ENCODE results near the gene ABHD13.
"Not testable (repeated sequence)": the region's sequence is repeated elsewhere in the genome, so short reads cannot be mapped to it uniquely, and the experiment has no call there.

Gene ABHD13

DNA sequence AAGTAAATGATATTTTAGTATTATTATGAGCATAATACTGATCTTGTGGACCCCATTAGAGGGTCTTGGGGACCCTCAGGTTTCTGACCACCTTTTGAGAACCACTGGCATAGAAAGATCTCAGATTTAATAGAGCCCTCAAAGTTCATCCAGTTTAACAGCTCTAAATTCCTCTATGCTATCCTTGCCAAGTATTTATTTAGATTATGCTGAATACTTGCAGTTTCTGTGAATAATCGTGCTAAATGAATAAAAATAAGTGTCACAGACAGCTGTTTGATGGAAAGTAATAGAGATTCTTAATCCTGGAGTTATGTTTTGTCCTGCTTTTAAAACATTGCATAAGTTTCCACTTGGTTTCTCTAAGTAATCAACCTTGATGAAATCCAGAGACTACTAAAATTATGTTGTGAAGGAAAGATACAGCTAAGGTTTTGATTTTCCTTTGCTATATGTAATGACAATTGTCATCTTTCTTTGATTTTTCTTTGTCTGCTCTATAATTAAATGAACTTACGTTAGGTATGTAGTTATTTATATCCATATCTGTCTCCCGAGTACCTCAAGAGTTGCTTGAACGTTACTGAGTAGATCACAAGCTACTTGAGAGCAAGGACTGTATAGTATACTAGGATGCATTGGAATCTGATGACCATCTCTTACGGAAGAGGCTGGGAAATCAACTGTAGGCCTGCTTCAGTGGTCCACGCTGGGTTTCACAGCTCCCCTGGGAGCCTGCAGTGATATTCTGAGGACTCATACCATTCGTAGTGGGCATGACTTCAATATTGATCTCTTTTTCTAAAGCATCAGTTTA, 5.7 kb downstream of the ABHD13 start:
- DNase-seq = no peak

DNA sequence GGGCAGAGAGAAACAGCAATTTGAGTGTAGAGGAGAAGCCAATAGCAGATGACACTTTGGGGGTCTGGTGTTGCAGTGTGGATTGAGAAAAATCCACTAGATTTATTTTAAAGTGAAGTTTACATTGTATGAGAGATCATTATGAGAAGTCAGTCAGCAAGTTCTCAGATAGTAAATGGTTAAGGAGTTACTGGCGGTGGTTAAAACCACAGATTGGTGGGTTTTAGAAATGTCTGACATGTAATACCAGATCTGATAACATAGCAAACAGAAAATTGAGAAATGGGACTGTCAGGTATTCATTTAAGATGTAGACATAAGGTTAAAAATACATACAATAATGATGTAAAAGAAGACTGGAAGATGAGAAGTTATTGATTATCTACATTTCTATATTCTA, 7.2 kb downstream of the ABHD13 start:
- no peak for DNase-seq

DNA sequence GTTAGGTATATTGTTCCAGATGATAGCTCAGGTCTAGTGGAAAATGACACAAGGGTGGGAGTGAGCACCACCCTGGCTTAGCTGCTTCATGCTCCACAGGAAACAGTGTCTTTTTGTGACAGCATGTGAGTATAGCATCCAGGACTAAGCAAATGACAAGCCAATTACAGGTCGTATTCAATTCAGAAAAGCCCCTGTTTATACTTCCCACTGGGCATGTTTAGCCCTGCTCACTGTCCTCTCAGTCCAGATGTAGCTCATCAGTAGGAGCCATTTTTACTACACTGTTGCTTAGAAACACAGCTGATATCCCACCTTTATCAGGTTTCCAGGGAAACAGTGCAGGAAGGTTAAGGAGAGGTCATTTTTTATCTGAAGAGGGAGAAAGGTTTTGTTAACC, 8.0 kb downstream of the ABHD13 start:
- no peak for DNase-seq

DNA sequence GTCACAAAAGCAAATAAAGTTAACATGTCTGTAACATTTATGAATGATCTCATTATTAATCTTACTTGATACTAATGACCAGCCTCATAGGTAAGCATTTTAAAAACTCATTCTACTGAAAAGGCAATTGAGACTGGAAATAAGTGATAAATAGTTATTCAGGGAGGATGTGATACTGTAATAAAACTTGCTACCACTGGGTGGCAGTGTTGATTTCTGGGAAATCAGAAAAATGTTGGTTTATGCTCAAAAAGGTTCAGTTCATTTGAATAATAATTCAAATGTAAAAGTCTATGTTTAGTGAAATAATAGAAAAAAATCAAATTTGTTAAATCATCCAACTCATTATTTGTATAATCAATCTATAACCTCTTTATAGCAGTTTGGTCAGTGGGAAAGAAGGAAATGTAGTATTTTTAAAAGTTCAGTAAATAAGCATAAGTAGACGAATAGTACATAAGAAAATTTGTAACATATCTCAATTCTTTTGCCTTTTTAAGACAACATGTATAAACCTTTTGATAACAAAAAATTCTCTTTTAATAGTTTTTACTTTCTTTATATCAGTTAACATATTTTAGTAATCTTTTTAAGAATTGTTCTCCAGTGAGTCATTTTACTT, 9.6 kb downstream of the ABHD13 start:
- peak in 3 of 56 donors; percentile 7 to 41 (median 19) for DNase-seq

DNA sequence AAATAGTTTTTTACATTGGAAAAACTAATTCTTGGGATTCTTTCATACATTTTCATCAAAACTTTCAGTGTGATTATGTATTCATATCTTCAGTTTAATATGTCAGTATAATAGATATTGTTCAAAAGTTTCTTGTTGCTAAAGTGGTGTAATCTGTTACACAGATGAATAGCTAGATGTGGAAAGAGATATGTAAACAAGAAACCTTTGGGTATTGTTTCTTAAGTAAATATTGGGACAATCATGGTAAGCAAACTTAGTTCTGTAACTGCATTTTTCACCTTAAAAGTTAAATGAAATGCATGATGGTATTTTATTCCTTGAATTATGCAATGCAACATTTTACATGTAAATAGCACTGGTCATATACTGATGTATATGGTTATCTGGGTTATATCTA, 12.2 kb downstream of the ABHD13 start:
- DNase-seq = no peak

DNA sequence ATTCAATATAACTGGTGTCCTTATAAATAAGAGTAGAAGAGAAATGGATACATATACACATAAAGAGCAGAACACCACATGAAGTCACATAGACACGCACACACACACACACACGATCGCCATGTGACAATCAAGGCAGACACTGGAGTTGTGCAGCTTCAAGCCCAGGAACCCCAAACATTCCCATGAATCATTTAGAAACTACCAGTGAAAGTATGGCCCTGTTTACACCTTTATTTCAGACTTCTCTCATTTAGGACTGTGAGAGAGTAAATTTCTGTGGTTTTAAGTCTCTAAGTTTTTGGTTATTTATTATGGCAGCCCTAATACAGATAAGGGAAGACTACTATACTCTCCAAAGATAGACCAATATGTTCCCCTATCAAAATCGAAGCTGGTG, 31.0 kb downstream of the ABHD13 start:
- no peak for DNase-seq

DNA sequence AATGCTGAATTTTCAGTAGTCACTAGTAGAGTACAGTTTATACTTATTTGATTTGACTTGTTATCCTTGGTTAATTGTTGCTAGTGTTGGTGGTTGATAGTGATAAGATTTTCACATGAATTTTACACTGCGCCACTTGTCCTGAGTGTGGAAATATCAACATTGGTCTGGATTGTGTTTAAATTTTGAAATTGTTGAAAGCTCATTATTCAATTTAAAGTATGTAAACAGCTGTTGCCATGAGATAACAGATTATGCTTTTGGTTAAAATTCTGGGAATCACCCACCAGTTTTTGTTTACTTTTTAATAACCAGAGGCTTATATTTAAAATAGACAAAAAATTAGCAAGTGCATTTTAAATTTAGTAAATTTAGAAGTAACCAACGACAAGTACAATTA, 39.1 kb downstream of the ABHD13 start:
- DNase-seq = no peak

DNA sequence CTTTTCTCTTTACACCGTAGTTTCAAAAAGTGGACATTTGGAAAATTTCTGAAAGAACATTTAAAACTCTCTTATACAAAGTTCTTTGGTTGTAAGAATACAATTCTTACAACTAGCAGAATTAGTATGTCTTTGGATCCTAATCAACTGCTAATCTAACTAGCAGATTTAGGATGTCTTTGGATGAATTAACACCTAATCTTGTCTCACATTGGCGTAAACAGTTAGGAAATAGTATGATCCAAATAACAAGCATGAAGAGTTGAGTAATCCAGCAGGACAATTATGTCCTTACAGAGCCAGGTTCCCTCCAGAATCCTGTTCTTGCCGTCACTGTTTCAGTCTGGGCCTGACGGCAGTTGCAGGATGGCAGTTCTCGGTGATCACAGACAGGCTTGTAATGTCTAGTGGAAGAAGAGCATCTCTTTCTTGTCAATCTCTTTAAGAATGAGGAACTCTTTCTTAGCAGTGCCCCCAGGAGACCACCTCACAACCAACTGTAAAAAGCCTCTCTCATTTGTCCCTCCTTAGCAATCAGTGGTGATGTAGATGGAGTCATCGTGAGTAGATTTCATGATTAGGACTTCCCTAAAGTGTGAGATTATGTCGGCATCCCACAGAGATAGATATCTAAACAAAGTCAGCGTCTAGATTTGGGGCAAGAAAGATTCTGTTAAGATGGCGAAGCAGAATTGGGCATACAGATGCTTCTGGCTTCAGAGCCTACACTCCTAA, 45.6 kb downstream of the ABHD13 start:
- DNase-seq = no peak

DNA sequence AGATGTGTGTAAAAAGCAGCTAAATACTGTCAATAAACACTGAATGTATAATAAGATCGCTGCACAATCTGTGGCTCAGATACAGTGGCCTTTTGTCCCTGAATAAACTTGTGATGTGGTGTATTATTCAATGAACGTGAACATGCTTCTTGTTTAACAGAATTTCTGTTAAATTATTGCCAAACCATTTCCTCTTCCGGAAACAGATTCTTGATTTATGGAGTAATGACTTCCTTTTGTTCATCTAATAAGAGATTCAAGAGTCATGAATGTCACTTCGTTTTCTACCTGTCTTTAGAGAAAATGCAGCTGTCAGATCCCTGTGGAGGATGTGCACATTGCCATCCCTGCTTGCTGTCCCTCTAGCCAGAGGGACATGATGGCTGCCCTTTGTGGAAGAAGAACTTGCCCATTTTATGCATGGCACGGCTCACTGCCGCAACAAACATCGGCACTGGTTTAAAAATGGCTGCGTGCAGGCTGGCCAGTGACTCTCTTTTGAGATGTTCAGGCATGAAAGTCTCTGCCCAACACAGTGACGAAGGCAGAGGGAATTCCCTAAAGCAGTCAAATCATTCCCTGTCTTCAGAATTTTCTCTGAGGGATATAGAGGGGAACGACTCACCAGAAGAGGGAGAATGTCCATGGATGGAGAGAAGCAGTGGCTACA, 48.3 kb downstream of the ABHD13 start:
- DNase-seq = no peak

DNA sequence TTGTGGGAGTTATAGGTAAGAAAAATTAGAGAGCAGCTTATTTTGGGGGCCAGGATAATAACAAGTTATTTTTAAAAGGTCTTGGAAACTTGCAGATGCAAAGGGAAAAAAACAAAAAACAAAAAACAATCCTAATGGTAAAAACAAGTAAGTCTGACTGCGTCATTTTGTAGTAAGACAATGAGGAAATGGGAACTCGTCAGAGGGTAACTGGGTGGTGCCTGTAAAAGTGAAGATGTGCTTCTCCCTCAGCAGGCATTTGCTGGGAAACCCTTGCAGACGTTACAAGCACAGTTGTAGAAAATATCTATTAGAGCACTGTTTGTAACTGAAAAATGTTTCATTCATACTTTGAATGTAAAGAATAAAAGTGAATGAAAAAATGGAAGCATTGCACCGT, 49.2 kb downstream of the ABHD13 start:
- no peak for DNase-seq

DNA sequence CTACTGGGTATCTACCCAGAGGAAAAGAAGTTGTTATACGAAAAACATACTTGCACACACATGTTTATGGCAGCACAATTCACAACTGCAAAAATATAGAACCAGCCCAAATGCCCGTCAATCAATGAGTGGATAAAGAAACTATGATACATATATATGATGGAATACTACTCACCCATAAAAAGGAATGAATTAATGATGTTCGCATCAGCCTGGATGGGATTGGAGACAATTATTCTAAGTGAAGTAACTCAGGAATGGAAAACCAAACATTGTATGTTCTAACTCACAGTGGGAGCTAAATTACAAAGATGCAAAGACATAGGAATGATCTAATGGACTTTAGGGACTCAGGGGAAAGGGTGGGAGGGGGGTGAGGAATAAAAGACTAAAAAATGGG, 49.7 kb downstream of the ABHD13 start:
- not testable (repeated sequence) for DNase-seq

DNA sequence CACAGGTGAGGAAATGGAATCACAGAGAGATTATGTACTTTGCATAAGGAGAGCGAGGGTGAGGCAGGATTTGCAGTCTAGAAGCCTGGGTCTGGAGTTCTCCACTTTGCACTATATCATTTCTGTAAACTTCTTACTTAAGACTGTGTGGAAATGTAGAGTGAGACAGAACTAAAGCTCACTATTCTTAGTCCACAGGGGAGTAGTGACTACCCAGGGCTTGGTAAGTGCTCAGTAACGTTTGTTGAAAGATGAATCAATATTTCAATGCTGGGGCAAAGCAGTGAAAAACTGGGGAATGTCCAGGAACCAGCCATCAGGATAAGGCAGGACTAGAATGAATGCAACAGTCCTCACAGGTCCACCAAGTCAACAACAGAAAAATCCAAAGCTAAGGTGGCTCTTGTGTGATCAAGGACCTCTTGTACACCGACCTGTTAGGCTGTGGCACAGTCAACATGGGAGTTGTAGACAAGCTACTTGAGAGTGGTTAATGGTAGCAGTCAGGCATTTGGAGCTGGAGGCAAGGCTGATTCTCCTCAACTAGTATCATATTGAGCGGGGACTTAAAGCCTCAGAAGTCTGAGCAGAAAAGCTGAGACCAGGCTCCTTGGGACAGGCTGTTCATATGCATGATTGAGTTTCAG, 50.4 kb downstream of the ABHD13 start:
- DNase-seq = no peak

DNA sequence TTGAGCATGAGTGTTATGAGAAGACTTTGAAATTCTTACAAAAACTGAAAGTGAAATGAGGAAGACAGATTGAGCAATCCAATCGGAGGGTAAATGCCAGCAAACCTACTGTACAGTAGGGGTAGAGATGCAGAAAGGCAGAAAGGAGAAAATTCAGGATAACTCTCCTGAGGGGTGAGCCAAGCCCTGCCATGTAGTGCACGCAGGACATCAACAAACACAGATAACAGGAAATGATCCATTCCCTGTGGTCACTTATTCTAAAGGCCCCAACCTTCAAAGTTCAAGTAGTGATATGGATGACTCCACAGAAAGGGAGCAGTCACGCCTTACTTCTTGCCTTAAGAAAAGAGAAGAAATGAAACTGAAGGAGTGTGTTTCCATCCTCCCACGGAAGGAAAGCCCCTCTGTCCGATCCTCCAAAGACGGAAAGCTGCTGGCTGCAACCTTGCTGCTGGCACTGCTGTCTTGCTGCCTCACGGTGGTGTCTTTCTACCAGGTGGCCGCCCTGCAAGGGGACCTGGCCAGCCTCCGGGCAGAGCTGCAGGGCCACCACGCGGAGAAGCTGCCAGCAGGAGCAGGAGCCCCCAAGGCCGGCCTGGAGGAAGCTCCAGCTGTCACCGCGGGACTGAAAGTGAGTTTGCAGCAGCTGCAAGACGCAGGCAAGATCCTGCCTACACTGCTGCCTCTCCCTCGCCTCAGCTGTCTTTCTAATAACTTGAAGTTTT, 51.6 kb downstream of the ABHD13 start, which contains the start of gene TNFSF13B:
TNFSF13B (plus strand) TSS at position 118 of the 728 bp plus-strand sequence; CDS start at position 296, 178 bp downstream.
- peak in 19 of 56 donors; percentile 1 to 32 (median 6) for DNase-seq

DNA sequence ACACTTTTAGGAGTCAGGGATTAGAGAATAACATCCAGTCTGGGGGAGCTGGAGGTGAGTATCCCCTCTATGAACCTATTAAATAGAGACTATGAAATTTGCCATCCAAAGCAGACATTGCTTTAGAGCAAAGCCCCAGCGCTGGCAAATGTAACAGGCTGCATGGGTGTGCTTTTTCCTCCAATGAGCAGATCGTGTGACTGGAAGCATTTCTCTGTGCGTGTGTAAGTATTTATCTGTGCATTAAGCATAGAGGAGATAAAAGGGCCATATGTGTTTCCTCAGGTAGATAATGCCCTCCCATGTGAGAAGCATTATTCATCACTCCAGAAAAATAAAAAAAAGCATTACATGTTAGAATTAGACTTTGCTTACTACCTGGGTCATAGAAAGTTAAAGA, 52.2 kb downstream of the ABHD13 start:
- no peak for DNase-seq

DNA sequence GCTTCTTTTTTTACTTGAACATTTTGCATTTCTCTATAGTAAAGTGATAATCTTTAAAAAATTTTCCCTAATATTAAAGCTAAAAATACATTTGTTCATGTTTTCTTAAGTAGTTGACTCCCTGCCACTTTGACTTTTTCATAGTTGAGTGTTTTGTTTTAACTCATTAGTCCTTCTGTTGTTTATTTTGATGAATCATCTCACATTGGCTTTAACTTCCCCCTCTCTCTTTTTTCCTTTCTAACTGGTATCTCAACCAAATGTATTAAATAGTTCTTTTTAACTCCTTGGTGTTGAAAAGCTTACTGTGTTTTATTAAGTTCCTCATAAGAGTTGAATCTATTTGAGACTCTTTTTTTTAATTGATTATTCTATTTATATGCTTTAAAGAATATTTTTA, 54.1 kb downstream of the ABHD13 start:
- DNase-seq = no peak

DNA sequence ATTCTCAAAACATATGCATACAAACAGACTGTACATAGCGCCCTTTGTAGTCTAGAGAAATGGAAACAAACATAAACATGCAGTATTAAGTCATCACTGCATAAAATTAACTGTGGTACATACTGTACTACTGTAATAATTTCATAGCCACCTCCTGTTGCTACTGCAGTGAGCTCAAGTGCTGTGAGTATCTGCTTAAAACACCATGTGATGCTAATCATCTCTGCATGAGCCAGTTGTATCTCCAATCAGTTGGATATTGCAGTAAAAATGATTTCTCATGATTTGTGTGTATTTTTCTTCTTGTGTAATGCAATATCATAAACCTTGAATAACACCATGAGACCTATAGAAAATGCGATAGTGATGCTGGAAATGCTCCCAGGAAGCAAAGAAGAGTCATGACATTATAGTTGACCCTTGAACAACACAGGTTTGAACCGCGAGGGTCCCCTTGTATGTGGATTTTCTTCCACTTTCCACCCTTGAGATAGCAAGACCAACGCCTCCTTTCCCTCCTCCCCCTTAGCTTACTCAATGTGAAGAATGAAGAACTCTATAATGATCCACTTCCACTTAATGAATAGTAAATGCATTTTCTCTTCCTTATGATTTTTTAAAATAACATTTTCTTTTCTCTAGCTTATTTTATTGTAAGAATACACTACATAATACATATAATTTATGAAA, 55.4 kb downstream of the ABHD13 start:
- DNase-seq = no peak

DNA sequence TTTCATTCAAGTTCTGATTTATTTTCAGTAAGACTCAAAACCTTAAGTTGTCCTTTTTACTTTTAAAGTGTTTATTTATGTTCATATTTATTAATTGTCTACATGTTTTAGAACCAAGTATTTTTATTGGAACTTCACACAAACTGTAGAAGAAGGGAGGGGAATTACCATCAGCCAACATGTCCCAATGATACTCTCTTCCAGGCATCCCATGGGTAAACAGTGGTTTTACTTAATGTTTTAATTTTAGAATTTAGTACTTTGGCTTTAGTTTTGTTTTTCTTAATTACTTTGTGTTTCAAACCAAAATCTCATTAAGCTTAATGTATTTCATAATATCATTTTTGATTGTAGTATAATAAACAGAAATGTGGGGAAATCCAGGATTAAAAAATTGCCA, 56.5 kb downstream of the ABHD13 start:
- no peak for DNase-seq

DNA sequence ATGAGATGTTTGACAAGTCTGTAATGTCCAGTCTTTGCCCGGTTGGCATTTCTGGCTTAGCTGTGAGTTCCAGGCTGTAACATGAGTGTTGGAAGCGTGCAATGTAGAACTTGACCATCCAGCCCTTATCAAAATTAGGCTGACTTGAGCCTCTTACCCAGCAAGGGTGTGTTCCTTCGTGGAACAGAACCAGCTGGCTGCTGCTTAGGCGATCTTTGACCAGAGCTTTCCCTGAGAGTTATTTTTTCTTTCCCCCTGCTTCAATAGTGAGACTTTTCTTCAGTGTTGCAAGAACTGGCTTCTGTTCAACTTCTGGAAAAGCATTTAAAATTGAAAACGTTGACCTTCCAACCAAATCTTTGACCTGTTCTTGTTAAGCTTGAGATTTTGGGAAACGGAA, 57.9 kb downstream of the ABHD13 start:
- DNase-seq = no peak

DNA sequence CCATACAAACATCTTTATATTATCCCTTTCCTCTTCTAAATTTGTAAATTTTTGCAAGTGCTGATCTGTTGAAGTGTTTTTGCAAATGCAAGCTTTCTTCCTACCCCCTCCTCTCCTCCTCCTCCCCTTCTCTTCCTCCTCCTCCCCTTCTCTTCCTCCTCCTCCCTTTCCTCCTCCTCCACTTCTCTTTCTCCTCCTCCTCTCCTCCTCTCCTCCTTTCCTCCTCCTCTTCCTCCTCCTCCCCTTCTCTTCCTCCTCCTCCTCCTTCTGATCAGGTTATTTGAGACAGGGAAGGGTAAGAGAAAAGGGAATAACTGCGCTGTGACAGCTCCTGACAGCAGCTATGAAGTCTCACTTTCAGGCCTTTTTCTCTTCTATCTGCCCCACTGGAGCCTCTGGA, 60.3 kb downstream of the ABHD13 start:
- no peak for DNase-seq

DNA sequence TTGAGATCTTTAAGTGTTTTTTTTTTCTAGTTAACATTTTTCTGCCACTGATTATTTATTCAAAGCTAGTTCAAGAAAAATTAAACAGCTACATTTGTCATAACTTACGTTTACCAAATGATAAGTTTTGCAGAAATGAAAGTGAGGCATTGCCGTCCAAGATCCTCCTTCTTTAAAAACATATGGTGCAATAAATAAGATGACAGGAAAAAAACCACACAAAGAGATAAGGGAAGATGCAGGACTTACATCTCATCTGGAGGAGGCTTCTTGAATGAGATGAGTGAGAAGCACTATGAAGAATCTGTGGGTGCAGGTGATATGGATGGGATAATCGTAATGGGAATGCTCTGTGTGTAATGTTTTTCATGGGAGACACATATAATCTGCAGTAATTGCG, 63.7 kb downstream of the ABHD13 start:
- DNase-seq = no peak

Data from amygdala (tissue), 56 donors.